WI38 (cell line): Measurements from ENCODE around the gene RNF220.

Experiments
- H3K4me3 ChIP-seq: 2 replicates; pipeline ENCODE4 v1.5.1; 2011; ENCODE audit warnings: low read depth, mild to moderate bottlenecking, control low read depth, low read length
- TF ChIP-seq, protein P1 (sequence below): IDR thresholded peaks from 2 replicates; pipeline ENCODE4 v1.5.1; 2012; ENCODE audit warnings: low read depth, mild to moderate bottlenecking, control low read depth, low read length

The RNF220 gene

DNA sequence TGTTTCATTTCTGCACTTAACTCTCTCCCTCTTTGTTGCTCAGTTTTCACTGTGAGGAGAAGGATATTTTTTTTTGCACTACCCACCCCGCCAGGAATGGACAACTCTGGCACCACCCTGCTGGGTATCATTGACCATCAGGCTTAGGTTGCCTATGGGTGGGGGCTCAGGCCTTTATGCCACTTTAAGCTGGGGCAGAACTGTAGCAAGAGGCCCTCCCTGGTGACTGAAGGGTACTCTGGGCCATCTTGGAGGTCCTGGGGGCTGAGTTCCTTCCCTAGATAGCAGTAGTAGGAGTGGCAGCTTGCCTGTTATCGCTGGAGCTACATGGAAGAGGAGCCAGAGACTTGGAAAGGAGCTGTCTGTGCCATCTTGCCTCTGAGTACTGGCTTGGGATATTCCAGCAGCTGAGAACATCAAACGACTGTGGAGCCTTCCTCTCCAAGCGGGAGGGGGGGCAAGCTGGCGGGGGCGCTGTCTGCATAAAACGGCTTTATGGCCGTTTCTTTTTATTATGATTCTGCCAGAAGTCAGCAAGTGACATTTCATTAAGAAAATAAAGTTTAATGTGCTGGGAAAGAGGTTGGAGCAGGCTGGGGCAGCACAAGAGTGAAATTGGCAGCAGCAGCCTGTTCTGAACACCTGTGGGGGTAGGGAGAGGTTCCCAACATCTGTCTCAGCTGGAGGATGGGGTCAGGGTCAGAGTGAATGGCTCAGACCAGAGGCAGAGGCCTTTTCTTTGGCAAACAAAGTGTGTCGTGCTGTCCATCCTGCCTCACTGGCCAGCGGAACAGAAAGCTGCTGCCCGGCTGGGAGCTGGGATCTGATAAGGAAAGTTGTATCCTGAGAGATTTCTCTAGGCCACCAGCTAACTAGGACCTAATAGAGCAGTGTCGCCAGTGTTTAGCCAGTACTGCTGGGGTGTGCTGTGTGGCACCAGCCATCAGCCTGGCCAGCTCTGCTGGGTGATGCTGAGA, 236.4 kb downstream of the RNF220 start:
- TF ChIP-seq, protein P1, sequence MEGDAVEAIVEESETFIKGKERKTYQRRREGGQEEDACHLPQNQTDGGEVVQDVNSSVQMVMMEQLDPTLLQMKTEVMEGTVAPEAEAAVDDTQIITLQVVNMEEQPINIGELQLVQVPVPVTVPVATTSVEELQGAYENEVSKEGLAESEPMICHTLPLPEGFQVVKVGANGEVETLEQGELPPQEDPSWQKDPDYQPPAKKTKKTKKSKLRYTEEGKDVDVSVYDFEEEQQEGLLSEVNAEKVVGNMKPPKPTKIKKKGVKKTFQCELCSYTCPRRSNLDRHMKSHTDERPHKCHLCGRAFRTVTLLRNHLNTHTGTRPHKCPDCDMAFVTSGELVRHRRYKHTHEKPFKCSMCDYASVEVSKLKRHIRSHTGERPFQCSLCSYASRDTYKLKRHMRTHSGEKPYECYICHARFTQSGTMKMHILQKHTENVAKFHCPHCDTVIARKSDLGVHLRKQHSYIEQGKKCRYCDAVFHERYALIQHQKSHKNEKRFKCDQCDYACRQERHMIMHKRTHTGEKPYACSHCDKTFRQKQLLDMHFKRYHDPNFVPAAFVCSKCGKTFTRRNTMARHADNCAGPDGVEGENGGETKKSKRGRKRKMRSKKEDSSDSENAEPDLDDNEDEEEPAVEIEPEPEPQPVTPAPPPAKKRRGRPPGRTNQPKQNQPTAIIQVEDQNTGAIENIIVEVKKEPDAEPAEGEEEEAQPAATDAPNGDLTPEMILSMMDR, result no peak
- no peak overlapping the region for H3K4me3 ChIP-seq

DNA sequence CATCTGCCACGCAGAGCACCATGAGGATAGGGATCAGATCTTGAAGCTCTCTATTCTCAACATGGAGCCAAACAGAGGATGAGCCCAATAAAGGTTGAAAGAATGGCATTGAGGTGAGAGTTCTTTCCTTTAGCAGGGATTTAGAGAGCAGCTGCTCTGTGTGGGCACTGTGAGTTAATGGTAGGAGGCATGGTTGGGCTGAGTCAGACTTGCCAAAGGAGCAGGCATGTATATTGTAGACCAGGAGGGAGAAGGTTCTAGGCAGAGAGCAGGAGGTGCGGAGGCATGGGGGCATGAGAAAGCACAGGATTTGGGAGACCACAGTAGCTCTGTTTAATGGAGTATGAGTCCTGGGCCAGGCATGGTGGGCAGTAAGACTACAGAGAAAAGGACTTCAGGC, 237.2 kb downstream of the RNF220 start:
- TF ChIP-seq, protein P1, result no peak
- H3K4me3 ChIP-seq, result no peak overlapping the region

DNA sequence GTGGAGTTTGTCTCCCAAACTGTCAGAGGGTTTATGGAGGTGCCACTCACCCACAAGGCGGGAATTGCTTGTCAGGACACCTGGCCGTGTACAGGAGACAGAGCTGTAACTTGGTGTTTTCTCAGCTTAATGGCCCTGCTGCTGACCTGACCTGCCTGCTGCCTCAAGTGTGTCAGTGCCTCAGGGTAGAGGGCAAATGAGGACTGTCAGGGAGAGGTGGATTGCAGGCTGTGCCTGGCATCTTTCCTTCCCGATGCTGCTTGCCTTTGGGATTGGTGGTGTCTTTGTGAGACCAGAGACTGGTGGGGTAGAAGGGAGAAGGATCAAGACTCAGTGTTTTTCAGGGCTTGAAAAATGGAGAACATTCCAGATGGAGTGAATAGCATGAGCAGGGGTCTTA, 237.9 kb downstream of the RNF220 start:
- TF ChIP-seq, protein P1, result no peak
- H3K4me3 ChIP-seq, result no peak overlapping the region

DNA sequence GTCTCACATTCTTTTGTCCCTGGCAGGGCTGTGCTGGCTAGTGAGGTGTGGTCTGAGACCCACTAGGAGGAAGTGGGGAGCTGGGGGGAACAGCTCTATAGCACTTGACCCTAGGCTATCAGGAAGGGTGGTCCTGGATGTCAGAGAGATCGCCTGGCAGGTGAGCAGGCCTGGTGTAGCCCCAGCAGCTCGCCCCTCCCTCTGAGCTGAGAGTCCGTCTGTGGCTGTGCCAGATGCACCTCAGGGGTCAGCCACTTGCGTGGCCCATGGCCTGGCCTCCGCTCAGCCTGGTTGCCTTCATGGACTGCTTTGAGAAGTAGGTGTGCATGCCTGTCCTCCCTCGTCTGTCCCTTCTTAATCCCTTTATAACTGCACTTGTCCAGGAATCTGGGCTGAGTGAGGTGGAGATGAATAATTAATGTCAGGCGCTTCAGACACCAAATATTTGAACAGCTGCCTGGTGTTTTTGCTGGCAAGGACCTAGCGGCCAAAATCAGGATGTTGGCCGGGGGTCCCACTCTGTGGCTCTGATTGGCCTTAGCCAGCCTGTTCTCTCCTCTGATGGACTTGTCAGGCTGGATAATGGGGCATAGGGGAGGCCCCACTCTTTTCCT, 238.8 kb downstream of the RNF220 start:
- TF ChIP-seq, protein P1, result no peak
- no peak overlapping the region for H3K4me3 ChIP-seq

DNA sequence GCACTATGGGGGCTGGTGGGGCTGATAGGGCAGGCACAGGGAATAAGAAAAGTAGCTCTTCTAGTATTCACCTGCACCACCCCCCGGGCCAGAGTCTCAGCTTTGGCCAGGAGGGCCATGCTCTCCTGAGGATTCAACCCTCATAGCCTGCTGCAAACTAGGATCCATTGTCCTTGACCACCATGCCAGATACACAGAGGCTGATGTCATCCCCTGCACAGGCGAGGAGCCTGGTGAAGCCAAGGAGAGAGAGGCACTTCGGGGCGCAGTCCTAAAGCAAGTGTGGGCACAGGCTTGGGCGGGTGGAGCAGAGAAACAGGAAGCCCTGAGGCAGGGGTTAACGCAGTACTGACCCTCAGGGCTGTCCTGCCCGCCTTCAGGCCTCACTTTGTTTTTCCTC, 239.8 kb downstream of the RNF220 start:
- H3K4me3 ChIP-seq, result no peak overlapping the region
- TF ChIP-seq, protein P1, result no peak

DNA sequence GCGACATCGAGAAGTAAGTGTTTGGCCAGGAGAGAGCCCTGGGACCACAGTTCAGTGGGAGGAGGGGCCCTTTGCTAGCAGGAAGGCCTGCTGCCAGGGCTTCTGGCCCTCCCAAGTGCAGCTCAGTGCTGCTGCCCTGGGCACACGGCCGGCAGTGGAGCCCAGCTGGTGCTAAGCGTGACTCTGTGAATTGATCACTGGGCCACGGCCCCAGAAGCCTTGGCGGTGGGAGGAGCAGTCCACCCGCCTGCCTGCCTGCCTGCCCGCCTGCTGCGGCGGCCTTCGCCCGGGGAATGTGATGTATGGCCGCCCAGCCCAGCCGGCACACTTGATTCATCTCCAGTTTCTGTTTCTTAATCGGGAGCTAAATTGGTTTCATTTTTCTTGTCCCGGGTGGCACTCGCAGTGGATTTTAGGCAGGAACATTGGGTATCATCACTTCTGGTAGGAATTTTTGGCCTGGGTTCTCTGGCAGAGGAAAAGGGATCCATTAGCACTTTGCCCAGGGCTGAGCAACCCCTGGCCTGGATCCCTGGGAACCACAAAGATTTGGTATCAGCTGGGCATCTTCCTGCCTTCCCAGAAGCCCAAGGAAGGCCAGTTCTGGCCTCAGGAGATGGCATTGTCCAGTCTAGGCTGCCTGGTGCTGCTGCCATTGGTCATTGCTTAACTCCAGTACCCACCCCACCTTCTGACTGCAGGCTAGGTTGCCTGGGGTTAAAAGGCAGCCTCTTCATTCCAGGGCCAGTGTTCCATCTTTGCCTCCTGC, 240.6 kb downstream of the RNF220 start:
- H3K4me3 ChIP-seq, result peak overlapping the region; percentile 7; the same call in 1 of the 2 replicates
- TF ChIP-seq, protein P1, result no peak
